CD4-positive, alpha-beta T cell (primary cell): ENCODE results near the gene SLC2A13. TPM values are rescaled to one million over a fixed set of nuclear protein-coding genes. Genes with fewer than 3 reads are reported as not detected.
A peak's percentile ranks its signal among the peaks of the same experiment; 100 is the strongest.

ENCODE experiments used
- ATAC-seq: fragments of 200-7000 bp; cut with Tn5 transposase; one replicate; pipeline ENCODE4 v1.10.0; 2022; ENCODE audit warnings: mild to moderate bottlenecking; ENCODE audit not compliant: poor library complexity
- CTCF ChIA-PET: fragments of 350-600 bp; sonication (Branson Sonifier 250); formaldehyde crosslinking; loops from one replicate; lab custom pipeline; 2021; ENCODE audit warnings: antibody characterized with exemption, inconsistent platforms; lab: Charles Lee
- POLR2A ChIA-PET: fragments of 350-600 bp; sonication (Branson Sonifier 250); formaldehyde crosslinking; loops from one replicate; lab custom pipeline; 2021; ENCODE audit warnings: antibody characterized with exemption, inconsistent platforms; lab: Charles Lee
- DNase-seq, 14 experiments: peaks; one replicate each; pipeline ENCODE4 v3.0.0-alpha.2; 2013 to 2020; ENCODE audit warnings: mixed read lengths in 2 of 14
- H3K27ac ChIP-seq, 2 donors: one replicate each; pipeline versions ENCODE4 v1.5.1 to v1.7.0; 2013; ENCODE audit warnings: low read length in 2 of 2, low read depth in 1 of 2, mild to moderate bottlenecking in 1 of 2
- H3K27me3 ChIP-seq, 2 experiments: 1 replicate in 1 of 2; 2 replicates in 1 of 2; pipeline versions ENCODE4 v1.6.1 to v1.7.0; 2013; ENCODE audit warnings: low read length in 2 of 2, control low read depth in 1 of 2, mild to moderate bottlenecking in 1 of 2, moderate library complexity in 1 of 2; ENCODE audit not compliant: insufficient read depth in 2 of 2, control insufficient read depth in 1 of 2
- H3K36me3 ChIP-seq: one replicate; pipeline ENCODE4 v1.6.1; 2013; ENCODE audit warnings: low read length, control low read depth; ENCODE audit not compliant: insufficient read depth
- H3K4me1 ChIP-seq: one replicate; pipeline ENCODE4 v1.6.1; 2013; ENCODE audit warnings: low read length, control low read depth; ENCODE audit not compliant: insufficient read depth
- H3K4me3 ChIP-seq: one replicate; pipeline ENCODE4 v1.5.1; 2013; ENCODE audit warnings: mild to moderate bottlenecking, low read length, moderate library complexity
- H3K9me3 ChIP-seq, 2 experiments: 1 replicate in 1 of 2; 2 replicates in 1 of 2; pipeline versions ENCODE4 v1.6.1 to v1.7.0; 2013; ENCODE audit warnings: low read length in 2 of 2, mild to moderate bottlenecking in 2 of 2, control low read depth in 1 of 2, moderate library complexity in 1 of 2; ENCODE audit not compliant: control insufficient read depth in 1 of 2, insufficient read depth in 1 of 2
- H3K27ac Mint-ChIP-seq: one replicate; pipeline ENCODE4 v1.8.0; 2020; ENCODE audit warnings: mixed read lengths
- H3K27me3 Mint-ChIP-seq: one replicate; pipeline ENCODE4 v1.8.0; 2021; ENCODE audit warnings: mixed read lengths
- H3K36me3 Mint-ChIP-seq: one replicate; pipeline ENCODE4 v1.8.0; 2021; ENCODE audit warnings: low read depth, mixed read lengths
- H3K4me1 Mint-ChIP-seq: one replicate; pipeline ENCODE4 v1.8.0; 2021; ENCODE audit warnings: low read depth, mixed read lengths
- H3K4me3 Mint-ChIP-seq: one replicate; pipeline ENCODE4 v1.8.0; 2020; ENCODE audit warnings: mild to moderate bottlenecking, mixed read lengths
- H3K9me3 Mint-ChIP-seq: one replicate; pipeline ENCODE4 v1.8.0; 2020; ENCODE audit warnings: mixed read lengths
- CTCF ChIP-seq: fragments of 200-600 bp; IDR thresholded peaks from one replicate; pipeline ENCODE4 v1.8.0; 2022; ENCODE audit warnings: antibody characterized with exemption, mild to moderate bottlenecking
- intact Hi-C, 2 experiments: fragments of 100-400 bp; cut with DNase I in 1 of 2; cut with micrococcal nuclease in 1 of 2; formaldehyde crosslinking; loops; one replicate each; pipeline versions ENCODE4 v1.15.1 to v1.9.0; 2023 to 2025; cut with DNase I, micrococcal nuclease
- total RNA-seq, 174 experiments: library from RNA in 2 of 174; stranded (reverse) in 2 of 174; gene quantifications; one replicate each; pipeline ENCODE4 v1.2.3 and lab custom pipeline; 2021 to 2026

Gene SLC2A13
- total RNA-seq, 2 experiments from 2014 or later = 1.6 to 1.7 TPM

DNA sequence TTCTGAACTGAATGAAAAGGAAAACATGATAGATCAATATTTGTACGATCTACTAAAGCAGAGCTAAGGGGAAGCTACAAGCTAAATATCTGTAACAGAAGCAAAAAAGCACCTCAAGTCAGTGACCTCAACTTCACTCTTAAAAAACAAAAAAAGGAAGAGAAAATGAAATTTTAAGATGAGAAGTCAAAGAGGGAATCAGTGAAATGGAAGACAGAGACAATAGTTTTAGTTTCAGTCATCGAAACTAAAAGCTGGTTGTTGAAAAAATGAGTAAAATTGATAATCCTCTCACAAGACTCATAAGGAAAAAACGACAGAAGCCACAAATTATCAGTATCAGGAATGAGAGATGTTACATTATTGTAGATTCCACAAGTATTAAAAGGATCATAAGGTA lies 11.9 kb upstream of the SLC2A13 start:
- Mint-ChIP-seq H3K9me3 (no peaks in the 10 kb centered on the region), H3K27me3 (peaks cover 24% of the 10 kb centered on the region), H3K4me1 (no peaks in the 10 kb centered on the region), H3K27ac (no peak overlapping the region), H3K36me3 (no peaks in the 10 kb centered on the region), H3K4me3 (no peak overlapping the region)
- no peaks in the 10 kb centered on the region for H3K27me3 ChIP-seq
- no peak for TF ChIP-seq CTCF
- H3K36me3 ChIP-seq = no peaks in the 10 kb centered on the region
- H3K9me3 ChIP-seq = no peaks in the 10 kb centered on the region
- POLR2A ChIA-PET = interaction anchor here (0.5 kb wide), 1 partner anchor 27 kb away, joined by 3 read pairs; no protein-coding TSS in a partner anchor
- DNase-seq = no peak
- no peak for ATAC-seq
- H3K4me1 ChIP-seq = no peaks in the 10 kb centered on the region
- intact Hi-C loops = no loop called here
- H3K27ac ChIP-seq = no peak overlapping the region
- CTCF ChIA-PET = interaction anchor here (1.2 to 1.4 kb wide), 2 partner anchors 10 to 106 kb away, joined by 4 to 5 read pairs; no protein-coding TSS in a partner anchor
- H3K4me3 ChIP-seq = no peak overlapping the region

GRCh38 chr12:40110586-40110985 lies 4.7 kb upstream of the SLC2A13 start:
- ATAC-seq = no peak
- H3K36me3 Mint-ChIP-seq = no peaks in the 10 kb centered on the region
- ChIA-PET CTCF (no interaction called here), POLR2A (no interaction called here)
- no peaks in the 10 kb centered on the region for H3K36me3 ChIP-seq
- no peak overlapping the region for H3K27ac Mint-ChIP-seq
- intact Hi-C loops = no loop called here
- H3K9me3 ChIP-seq = no peaks in the 10 kb centered on the region
- peaks cover 0 to 9% of the 10 kb centered on the region in 2 experiments for H3K27me3 ChIP-seq
- TF ChIP-seq CTCF = no peak
- H3K27me3 Mint-ChIP-seq = peaks cover 8% of the 10 kb centered on the region
- DNase-seq = no peak
- H3K27ac ChIP-seq = no peak overlapping the region
- peaks cover 16% of the 10 kb centered on the region for H3K4me1 Mint-ChIP-seq
- no peak overlapping the region for H3K4me3 ChIP-seq
- H3K4me1 ChIP-seq = peaks cover 20% of the 10 kb centered on the region
- H3K9me3 Mint-ChIP-seq = no peaks in the 10 kb centered on the region
- H3K4me3 Mint-ChIP-seq = no peak overlapping the region

- TF ChIP-seq CTCF = peak; percentile 48
- no peak for ATAC-seq
- H3K9me3 Mint-ChIP-seq = no peaks in the 10 kb centered on the region
- Histone ChIP-seq H3K4me1 (peaks cover 27% of the 10 kb centered on the region), H3K27me3 (peaks cover 0 to 9% of the 10 kb centered on the region in 2 experiments), H3K27ac (no peak overlapping the region), H3K4me3 (peak overlapping the region; percentile 63), H3K36me3 (no peaks in the 10 kb centered on the region), H3K9me3 (no peaks in the 10 kb centered on the region)
- intact Hi-C loops = loop anchor here (1.0 to 10.0 kb wide), 9 partner anchors 97 to 1793 kb away; partner anchors contain the start of genes ABCD2 (in 1 of the 2) and ALG10B (in 1 of the 2)
- peak in 3 of 14 experiments; percentile 2 to 62 (median 28) for DNase-seq
- H3K4me1 Mint-ChIP-seq = peaks cover 31% of the 10 kb centered on the region
- peak overlapping the region; percentile 87 for H3K4me3 Mint-ChIP-seq
- ChIA-PET CTCF (interaction anchor here (0.6 to 4.3 kb wide), 4 partner anchors 9 to 117 kb away, joined by 3 to 34 read pairs (median 4); partner anchors contain the start of gene LRRK2), POLR2A (interaction anchor here (0.5 kb wide), 1 partner anchor 94 kb away, joined by 3 read pairs; no protein-coding TSS in a partner anchor)
- H3K27ac Mint-ChIP-seq = peak overlapping the region; percentile 57
- H3K27me3 Mint-ChIP-seq = peaks cover 8% of the 10 kb centered on the region
- H3K36me3 Mint-ChIP-seq = no peaks in the 10 kb centered on the region
Measured at GRCh38 chr12:40107803-40108620, 2.1 kb upstream of the SLC2A13 start.
